Right lobe of liver (tissue), 6 donors: ENCODE results near the gene KCND3. TPM values are rescaled to one million over a fixed set of nuclear protein-coding genes. Genes with fewer than 3 reads are reported as not detected.

Experiments used
- ATAC-seq, 4 donors: fragments of 200-7000 bp; cut with Tn5 transposase; one replicate each; pipeline ENCODE4 v1.9.1; 2020; ENCODE audit warnings: mild to moderate bottlenecking in 4 of 4, moderate library complexity in 4 of 4
- DNase-seq, 3 donors: peaks; one replicate each; pipeline ENCODE4 v3.0.0-alpha.2; 2020
- H3K27ac ChIP-seq, 3 donors: fragments of 200-600 bp; one replicate each; pipeline ENCODE4 v1.8.0; 2022
- H3K27me3 ChIP-seq, 2 donors: fragments of 200-600 bp; one replicate each; pipeline ENCODE4 v1.8.0; 2022
- H3K36me3 ChIP-seq, 4 donors: fragments of 200-600 bp; sonication (generic) in 1 of 4; one replicate each; pipeline versions ENCODE4 v1.5.1 to v1.8.0; 2017 to 2022; ENCODE audit warnings: control low read depth in 1 of 4
- H3K4me1 ChIP-seq, 4 donors: fragments of 200-600 bp; sonication (generic) in 1 of 4; one replicate each; pipeline versions ENCODE4 v1.5.1 to v1.8.0; 2017 to 2022; ENCODE audit warnings: control low read depth in 1 of 4
- H3K4me3 ChIP-seq, 3 donors: fragments of 200-600 bp; one replicate each; pipeline ENCODE4 v1.8.0; 2022
- H3K9me3 ChIP-seq, 4 donors: fragments of 200-600 bp; sonication (generic) in 1 of 4; one replicate each; pipeline versions ENCODE4 v1.5.1 to v1.8.0; 2017 to 2022; ENCODE audit warnings: control low read depth in 1 of 4
- CTCF ChIP-seq, 4 donors: fragments of 200-600 bp in 3 of 4; fragments of 450-650 bp in 1 of 4; IDR thresholded peaks; one replicate each; pipeline versions ENCODE4 v1.5.1 to v1.8.0; 2016 to 2022; ENCODE audit warnings: antibody characterized with exemption in 4 of 4, mild to moderate bottlenecking in 2 of 4
- POLR2A ChIP-seq: fragments of 450-650 bp; IDR thresholded peaks from one replicate; pipeline ENCODE4 v1.6.1; 2017; ENCODE audit warnings: antibody characterized with exemption, mild to moderate bottlenecking
- WGBS: methylation state at CpG from one replicate; pipeline ENCODE4 v1.1.6; 2018; ENCODE audit warnings: low coverage, low lambda C conversion rate; ENCODE audit not compliant: insufficient coverage; ENCODE audit errors: missing lambda C conversion rate; 5-methylcytosine and 5-hydroxymethylcytosine counted together
- intact Hi-C, 2 donors: fragments of 100-400 bp; cut with DNase I; formaldehyde crosslinking; loops; one replicate each; pipeline versions ENCODE4 v1.11.2 to v1.14.1; 2022
- total RNA-seq, 6 experiments: library from RNA; depleted of rRNA in 2 of 6; stranded (reverse); fragments of >200 nt in 2 of 6; fragmentation: NEBNext Ultra II Directional in 3 of 6; extraction: Animal tissue kit (Norgen Biotek cat#: 25700) in 3 of 6; gene quantifications; one replicate each; pipeline versions ENCODE4 v1.1.0 to v1.2.4, GENCODE V29; 2016 to 2023
- donor health status: DM: no; HTN: yes; CAD: no.
- donor health status: DM: no; HTN: no; CAD: no.
- donor health status: DM: no; HTN: no; CAD: no.
- donor health status: DM: no; HTN: yes; CAD: no.
- donor health status: DM: no; HTN: yes; CAD: no.

KCND3 gene
- total RNA-seq, 6 experiments from 2014 or later = 8.1 to 25.5 (median 16.2) TPM

GRCh38 chr1:111850109-111850508 is 139.4 kb downstream of the KCND3 start:
- intact Hi-C loops = no loop called here
- no peak for DNase-seq
- no peak overlapping the region for H3K27ac ChIP-seq
- no peak for ATAC-seq
- H3K4me1 ChIP-seq = no peaks in the 10 kb centered on the region
- no peaks in the 10 kb centered on the region for H3K9me3 ChIP-seq
- no peak overlapping the region for H3K4me3 ChIP-seq
- no peaks in the 10 kb centered on the region for H3K36me3 ChIP-seq
- H3K27me3 ChIP-seq = no peaks in the 10 kb centered on the region
- TF ChIP-seq POLR2A = no peak
- TF ChIP-seq CTCF (IDR thresholded peaks at IDR 0.05) = no peak
- WGBS = 61% methylated on average over 2 of the region's 2 CpGs

- WGBS = no CpG with 5 or more reads among the region's 7 CpGs
- ATAC-seq = no peak
- no peak for TF ChIP-seq CTCF (IDR thresholded peaks at IDR 0.05)
- TF ChIP-seq POLR2A = no peak
These were observed 140.5 kb downstream of the KCND3 start for GRCh38 chr1:111848852-111849545.

GRCh38 chr1:111847466-111847865 is 142.0 kb downstream of the KCND3 start:
- TF ChIP-seq CTCF (IDR thresholded peaks at IDR 0.05) = no peak
- no peak for TF ChIP-seq POLR2A
- intact Hi-C loops = no loop called here
- WGBS = 83% methylated on average over 9 of the region's 10 CpGs
- Histone ChIP-seq H3K27me3 (no peaks in the 10 kb centered on the region), H3K4me1 (no peaks in the 10 kb centered on the region), H3K27ac (no peak overlapping the region), H3K9me3 (no peaks in the 10 kb centered on the region), H3K36me3 (no peaks in the 10 kb centered on the region), H3K4me3 (no peak overlapping the region)
- DNase-seq = no peak
- no peak for ATAC-seq

More at GRCh38 chr1:111848852-111849545, 140.5 kb downstream of the KCND3 start:
- Histone ChIP-seq H3K27me3 (no peaks in the 10 kb centered on the region), H3K9me3 (no peaks in the 10 kb centered on the region), H3K4me1 (no peaks in the 10 kb centered on the region), H3K36me3 (no peaks in the 10 kb centered on the region), H3K27ac (no peak overlapping the region), H3K4me3 (no peak overlapping the region)
- intact Hi-C loops = no loop called here
- no peak for DNase-seq

- TF ChIP-seq CTCF (IDR thresholded peaks at IDR 0.05) = no peak
- no peak for TF ChIP-seq POLR2A
- 86% methylated on average over 4 of the region's 8 CpGs for WGBS
- no peaks in the 10 kb centered on the region for H3K4me1 ChIP-seq
- H3K27me3 ChIP-seq = no peaks in the 10 kb centered on the region
- no peak overlapping the region for H3K4me3 ChIP-seq
- no peak overlapping the region for H3K27ac ChIP-seq
- ATAC-seq (no peak), DNase-seq (no peak)
- no peaks in the 10 kb centered on the region for H3K9me3 ChIP-seq
- no peaks in the 10 kb centered on the region for H3K36me3 ChIP-seq
- intact Hi-C loops = no loop called here
These were observed 142.6 kb downstream of the KCND3 start for GRCh38 chr1:111846842-111847241.
